Sigmoid colon (tissue), 7 donors: ENCODE measurements around the gene ATG7. TPM values are rescaled to one million over a fixed set of nuclear protein-coding genes. Genes with fewer than 3 reads are reported as not detected.

Experiments used
- DNase-seq: peaks from one replicate; pipeline ENCODE4 v3.0.0-alpha.2; 2019
- H3K27ac ChIP-seq, 4 donors: fragments of 200-600 bp; sonication (generic); one replicate each; pipeline ENCODE4 v1.5.1; 2016 to 2019; ENCODE audit warnings: mild to moderate bottlenecking in 1 of 4
- H3K27me3 ChIP-seq, 3 donors: fragments of 200-600 bp; sonication (generic); one replicate each; pipeline ENCODE4 v1.5.1; 2019; ENCODE audit warnings: mild to moderate bottlenecking in 1 of 3
- H3K36me3 ChIP-seq, 4 donors: fragments of 200-600 bp; sonication (generic); one replicate each; pipeline ENCODE4 v1.5.1; 2016 to 2019
- H3K4me1 ChIP-seq, 4 donors: fragments of 200-600 bp; sonication (generic); one replicate each; pipeline ENCODE4 v1.5.1; 2017 to 2019
- H3K4me3 ChIP-seq, 4 donors: fragments of 200-600 bp; sonication (generic); one replicate each; pipeline ENCODE4 v1.5.1; 2017 to 2019; ENCODE audit warnings: mild to moderate bottlenecking in 2 of 4, moderate library complexity in 1 of 4
- H3K9me3 ChIP-seq, 4 donors: fragments of 200-600 bp in 3 of 4; sonication (generic) in 3 of 4; one replicate each; pipeline versions ENCODE4 v1.5.1 to v1.6.1; 2013 to 2019
- CTCF ChIP-seq, 4 experiments: fragments of 450-650 bp in 3 of 4; fragments of 200-600 bp in 1 of 4; IDR thresholded peaks; one replicate each; pipeline ENCODE4 v1.5.1; 2016 to 2019; ENCODE audit warnings: antibody characterized with exemption in 4 of 4, mild to moderate bottlenecking in 3 of 4, moderate library complexity in 2 of 4
- EP300 ChIP-seq, 4 donors: sonication (generic); formaldehyde crosslinking; IDR thresholded peaks; one replicate each; pipeline ENCODE4 v1.6.1; 2017; ENCODE audit warnings: antibody characterized with exemption in 4 of 4
- POLR2A ChIP-seq, 2 donors: fragments of 450-650 bp; IDR thresholded peaks; one replicate each; pipeline ENCODE4 v1.6.1; 2016; ENCODE audit warnings: antibody characterized with exemption in 2 of 2, mild to moderate bottlenecking in 2 of 2, moderate library complexity in 2 of 2
- POLR2AphosphoS5 ChIP-seq, 4 donors: sonication (generic); formaldehyde crosslinking; IDR thresholded peaks; one replicate each; pipeline ENCODE4 v1.6.1; 2017; ENCODE audit warnings: antibody characterized with exemption in 4 of 4
- WGBS, 2 donors: extraction: QIAGEN DNeasy Blood & Tissue Kit; methylation state at CpG; one replicate each; pipeline ENCODE4 v1.1.7; 2013; 5-methylcytosine and 5-hydroxymethylcytosine counted together
- intact Hi-C: fragments of 100-400 bp; cut with DNase I; formaldehyde crosslinking; loops from one replicate; pipeline ENCODE4 v1.15.1; 2023
- polyA plus RNA-seq, 3 donors: library from polyadenylated mRNA; stranded (reverse); fragments of 200-250 nt; gene quantifications; one replicate each; pipeline ENCODE4 v1.2.3, GENCODE V29; 2013
- total RNA-seq, 4 donors: library from RNA; depleted of rRNA; stranded (reverse); fragments of >200 nt; gene quantifications; one replicate each; pipeline ENCODE4 v1.1.0, GENCODE V29; 2016
- donor health status: healthy with polysubstance abuse.
- donor health status: Bipolar disorder and iron deficiency.
- donor health status: healthy.

ATG7 gene
- total and polyA plus RNA-seq, 7 donors, result 12.5 to 62.9 (median 34.8) TPM

- no peak for TF ChIP-seq CTCF (IDR thresholded peaks at IDR 0.05)
- Histone ChIP-seq H3K36me3 (peaks cover 0 to 2% (median 0%) of the 10 kb centered on the region in 4 donors), H3K27ac (peak overlapping the region in 1 of 4 donors; percentile 48), H3K9me3 (no peaks in the 10 kb centered on the region), H3K4me3 (no peak overlapping the region), H3K27me3 (no peaks in the 10 kb centered on the region), H3K4me1 (peaks cover 0 to 8% (median 6%) of the 10 kb centered on the region in 4 donors)
- intact Hi-C loops, result no loop called here
- peak; percentile 70 for DNase-seq
- WGBS, 2 donors, result 29 to 50% methylated on average over 7 of the region's 7 CpGs
Observed at GRCh38 chr3:11548721-11549131, 276.5 kb downstream of the ATG7 start.

GRCh38 chr3:11549580-11550140, 277.5 kb downstream of the ATG7 start:
- H3K9me3 ChIP-seq, result no peaks in the 10 kb centered on the region
- intact Hi-C loops, result no loop called here
- H3K36me3 ChIP-seq, result peaks cover 0 to 8% (median 0%) of the 10 kb centered on the region in 4 donors
- 83 to 87% methylated on average over 9 of the region's 9 CpGs for WGBS, 2 donors
- H3K27ac ChIP-seq, result no peak overlapping the region
- peaks cover 0 to 14% (median 10%) of the 10 kb centered on the region in 4 donors for H3K4me1 ChIP-seq
- no peak overlapping the region for H3K4me3 ChIP-seq
- peak; percentile 26 for DNase-seq
- H3K27me3 ChIP-seq, result no peaks in the 10 kb centered on the region
- TF ChIP-seq EP300 (IDR thresholded peaks at IDR 0.05) (no peak), POLR2AphosphoS5 (IDR thresholded peaks at IDR 0.05) (no peak), CTCF (IDR thresholded peaks at IDR 0.05) (no peak), POLR2A (IDR thresholded peaks at IDR 0.05) (no peak)

GRCh38 chr3:11551036-11551435, 278.8 kb downstream of the ATG7 start:
- no peak for TF ChIP-seq POLR2AphosphoS5 (IDR thresholded peaks at IDR 0.05)
- TF ChIP-seq EP300 (IDR thresholded peaks at IDR 0.05), result no peak
- TF ChIP-seq CTCF (IDR thresholded peaks at IDR 0.05), result no peak
- no peak for TF ChIP-seq POLR2A (IDR thresholded peaks at IDR 0.05)
- no peak overlapping the region for H3K4me3 ChIP-seq
- peaks cover 0 to 8% (median 0%) of the 10 kb centered on the region in 4 donors for H3K36me3 ChIP-seq
- 88 to 90% methylated on average over 17 of the region's 17 CpGs for WGBS, 2 donors
- H3K27ac ChIP-seq, result no peak overlapping the region
- no peaks in the 10 kb centered on the region for H3K9me3 ChIP-seq
- DNase-seq, result peak; percentile 49
- intact Hi-C loops, result no loop called here
- H3K27me3 ChIP-seq, result no peaks in the 10 kb centered on the region
- H3K4me1 ChIP-seq, result peaks cover 0 to 28% (median 20%) of the 10 kb centered on the region in 4 donors

- 92 to 95% methylated on average over 16 of the region's 16 CpGs for WGBS, 2 donors
- H3K4me1 ChIP-seq, result peaks cover 0 to 43% (median 32%) of the 10 kb centered on the region in 4 donors
- DNase-seq, result peak; percentile 60
- no peaks in the 10 kb centered on the region for H3K9me3 ChIP-seq
- H3K27ac ChIP-seq, result peak overlapping the region in 1 of 4 donors; percentile 61
- intact Hi-C loops, result no loop called here
- no peaks in the 10 kb centered on the region for H3K27me3 ChIP-seq
- TF ChIP-seq CTCF (IDR thresholded peaks at IDR 0.05), result no peak
- no peak for TF ChIP-seq POLR2AphosphoS5 (IDR thresholded peaks at IDR 0.05)
- TF ChIP-seq POLR2A (IDR thresholded peaks at IDR 0.05), result no peak
- no peak for TF ChIP-seq EP300 (IDR thresholded peaks at IDR 0.05)
- H3K36me3 ChIP-seq, result peaks cover 0 to 8% (median 0%) of the 10 kb centered on the region in 4 donors
- H3K4me3 ChIP-seq, result no peak overlapping the region
Observed at GRCh38 chr3:11552289-11553264, 280.4 kb downstream of the ATG7 start.
